Peyer's patch (tissue), 4 donors: ENCODE data around the gene GFPT2. TPM values are rescaled to one million over a fixed set of nuclear protein-coding genes. Genes with fewer than 3 reads are reported as not detected.

ENCODE experiments used
- DNase-seq, 3 donors: peaks; one replicate each; pipeline ENCODE4 v3.0.0-alpha.2; 2017 to 2019
- H3K27ac ChIP-seq, 4 donors: fragments of 200-600 bp; sonication (generic); one replicate each; pipeline ENCODE4 v1.5.1; 2016 to 2019
- H3K27me3 ChIP-seq, 2 donors: fragments of 200-600 bp; sonication (generic); one replicate each; pipeline ENCODE4 v1.5.1; 2019
- H3K36me3 ChIP-seq, 3 donors: fragments of 200-600 bp; sonication (generic); one replicate each; pipeline ENCODE4 v1.5.1; 2016 to 2019
- H3K4me1 ChIP-seq, 4 donors: fragments of 200-600 bp; sonication (generic); one replicate each; pipeline ENCODE4 v1.5.1; 2016 to 2019
- H3K4me3 ChIP-seq, 4 donors: fragments of 200-600 bp; sonication (generic); 1 replicate in 3 of 4; 2 replicates in 1 of 4; pipeline ENCODE4 v1.5.1; 2016 to 2019; ENCODE audit warnings: mild to moderate bottlenecking in 1 of 4
- H3K9me3 ChIP-seq, 4 donors: fragments of 200-600 bp; sonication (generic); one replicate each; pipeline ENCODE4 v1.5.1; 2016 to 2019; ENCODE audit warnings: mild to moderate bottlenecking in 1 of 4
- CTCF ChIP-seq, 6 experiments: fragments of 450-650 bp in 4 of 6; fragments of 200-600 bp in 2 of 6; sonication (generic) in 1 of 6; IDR thresholded peaks; one replicate each; pipeline ENCODE4 v1.5.1; 2017 to 2019; ENCODE audit warnings: antibody characterized with exemption in 6 of 6, mild to moderate bottlenecking in 3 of 6, moderate library complexity in 1 of 6
- POLR2A ChIP-seq, 2 donors: fragments of 450-650 bp; IDR thresholded peaks; one replicate each; pipeline ENCODE4 v1.5.1; 2017; ENCODE audit warnings: antibody characterized with exemption in 2 of 2, mild to moderate bottlenecking in 2 of 2, moderate library complexity in 2 of 2
- total RNA-seq, 4 donors: library from RNA; depleted of rRNA; stranded (reverse); fragments of >200 nt; gene quantifications; one replicate each; pipeline ENCODE4 v1.1.0, GENCODE V29; 2016

Gene GFPT2
- total RNA-seq, 4 donors from 2014 or later, result 4.9 to 86.6 (median 13.1) TPM

GRCh38 chr5:180376511-180376910 lies 23.4 kb upstream of the GFPT2 start:
- H3K27me3 ChIP-seq, result no peaks in the 10 kb centered on the region
- no peaks in the 10 kb centered on the region for H3K36me3 ChIP-seq
- H3K27ac ChIP-seq, result no peak overlapping the region
- no peaks in the 10 kb centered on the region for H3K4me1 ChIP-seq
- TF ChIP-seq CTCF (IDR thresholded peaks at IDR 0.05) (no peak), POLR2A (IDR thresholded peaks at IDR 0.05) (no peak)
- no peak for DNase-seq
- no peak overlapping the region for H3K4me3 ChIP-seq
- no peaks in the 10 kb centered on the region for H3K9me3 ChIP-seq

GRCh38 chr5:180375955-180376354 lies 22.8 kb upstream of the GFPT2 start:
- no peak overlapping the region for H3K4me3 ChIP-seq
- TF ChIP-seq POLR2A (IDR thresholded peaks at IDR 0.05) (no peak), CTCF (IDR thresholded peaks at IDR 0.05) (no peak)
- no peaks in the 10 kb centered on the region for H3K36me3 ChIP-seq
- DNase-seq, result no peak
- H3K27me3 ChIP-seq, result no peaks in the 10 kb centered on the region
- H3K4me1 ChIP-seq, result no peaks in the 10 kb centered on the region
- no peaks in the 10 kb centered on the region for H3K9me3 ChIP-seq
- H3K27ac ChIP-seq, result no peak overlapping the region

GRCh38 chr5:180375291-180375690 lies 22.2 kb upstream of the GFPT2 start:
- Histone ChIP-seq H3K4me1 (no peaks in the 10 kb centered on the region), H3K9me3 (no peaks in the 10 kb centered on the region), H3K4me3 (no peak overlapping the region), H3K27me3 (no peaks in the 10 kb centered on the region), H3K27ac (no peak overlapping the region), H3K36me3 (no peaks in the 10 kb centered on the region)
- TF ChIP-seq POLR2A (IDR thresholded peaks at IDR 0.05) (no peak), CTCF (IDR thresholded peaks at IDR 0.05) (no peak)
- DNase-seq, result no peak

GRCh38 chr5:180373870-180374269 lies 20.7 kb upstream of the GFPT2 start:
- H3K36me3 ChIP-seq, result no peaks in the 10 kb centered on the region
- no peaks in the 10 kb centered on the region for H3K4me1 ChIP-seq
- H3K9me3 ChIP-seq, result no peaks in the 10 kb centered on the region
- DNase-seq, result no peak
- no peak for TF ChIP-seq POLR2A (IDR thresholded peaks at IDR 0.05)
- no peak for TF ChIP-seq CTCF (IDR thresholded peaks at IDR 0.05)
- H3K27ac ChIP-seq, result no peak overlapping the region
- no peaks in the 10 kb centered on the region for H3K27me3 ChIP-seq
- no peak overlapping the region for H3K4me3 ChIP-seq

- H3K27me3 ChIP-seq, result no peaks in the 10 kb centered on the region
These were observed 20.3 kb upstream of the GFPT2 start for GRCh38 chr5:180373454-180373853.

More at GRCh38 chr5:180373454-180373853, 20.3 kb upstream of the GFPT2 start:
- no peak overlapping the region for H3K27ac ChIP-seq
- no peaks in the 10 kb centered on the region for H3K36me3 ChIP-seq
- H3K4me3 ChIP-seq, result no peak overlapping the region
- H3K9me3 ChIP-seq, result no peaks in the 10 kb centered on the region
- TF ChIP-seq CTCF (IDR thresholded peaks at IDR 0.05) (no peak), POLR2A (IDR thresholded peaks at IDR 0.05) (no peak)
- DNase-seq, result no peak
- no peaks in the 10 kb centered on the region for H3K4me1 ChIP-seq
